HG03025 (cell line): Measurements from ENCODE around the gene CNTLN.
"Not testable (repeated sequence)": the region's sequence is repeated elsewhere in the genome, so short reads cannot be mapped to it uniquely, and the experiment has no call there.

ENCODE experiments used
- ATAC-seq: cut with Tn5 transposase; IDR thresholded peaks from one replicate; pipeline ENCODE4 v1.9.1; 2021; ENCODE audit warnings: mild to moderate bottlenecking, moderate library complexity; ENCODE audit not compliant: unreplicated experiment, low FRiP score

Gene CNTLN

GRCh38 chr9:17397166-17397728, 262.4 kb downstream of the CNTLN start:
- ATAC-seq, result not testable (repeated sequence)

- ATAC-seq, result no peak
Observed at GRCh38 chr9:17398350-17398749, 263.5 kb downstream of the CNTLN start.

GRCh38 chr9:17401858-17402257, 267.0 kb downstream of the CNTLN start:
- no peak for ATAC-seq

GRCh38 chr9:17402309-17402708, 267.5 kb downstream of the CNTLN start:
- no peak for ATAC-seq

GRCh38 chr9:17403539-17403938, 268.7 kb downstream of the CNTLN start:
- ATAC-seq, result no peak

GRCh38 chr9:17414986-17415385, 280.1 kb downstream of the CNTLN start:
- no peak for ATAC-seq

GRCh38 chr9:17422994-17423680, 288.3 kb downstream of the CNTLN start:
- ATAC-seq, result no peak

- no peak for ATAC-seq
Observed at GRCh38 chr9:17423681-17424011, 288.8 kb downstream of the CNTLN start.

GRCh38 chr9:17425384-17425783, 290.5 kb downstream of the CNTLN start:
- ATAC-seq, result no peak

GRCh38 chr9:17433526-17433925, 298.7 kb downstream of the CNTLN start:
- no peak for ATAC-seq

- ATAC-seq, result no peak
Observed at GRCh38 chr9:17436854-17437253, 302.0 kb downstream of the CNTLN start.

GRCh38 chr9:17437813-17438212, 303.0 kb downstream of the CNTLN start:
- ATAC-seq, result no peak

- ATAC-seq, result not testable (repeated sequence)
Observed at GRCh38 chr9:17445126-17445525, 310.3 kb downstream of the CNTLN start.

GRCh38 chr9:17453751-17454150, 318.9 kb downstream of the CNTLN start:
- ATAC-seq, result no peak

GRCh38 chr9:17462869-17463464, 328.1 kb downstream of the CNTLN start:
- no peak for ATAC-seq

GRCh38 chr9:17470036-17470813, 335.4 kb downstream of the CNTLN start:
- no peak for ATAC-seq

GRCh38 chr9:17472126-17472525, 337.3 kb downstream of the CNTLN start:
- ATAC-seq, result no peak

- ATAC-seq, result no peak
Observed at GRCh38 chr9:17476401-17476800, 341.6 kb downstream of the CNTLN start.

- ATAC-seq, result no peak
Observed at GRCh38 chr9:17477816-17478215, 343.0 kb downstream of the CNTLN start.

GRCh38 chr9:17480966-17481365, 346.1 kb downstream of the CNTLN start:
- no peak for ATAC-seq

GRCh38 chr9:17481565-17481964, 346.7 kb downstream of the CNTLN start:
- ATAC-seq, result no peak
